ENCODE data around the gene FCRL4.

The FCRL4 gene

DNA sequence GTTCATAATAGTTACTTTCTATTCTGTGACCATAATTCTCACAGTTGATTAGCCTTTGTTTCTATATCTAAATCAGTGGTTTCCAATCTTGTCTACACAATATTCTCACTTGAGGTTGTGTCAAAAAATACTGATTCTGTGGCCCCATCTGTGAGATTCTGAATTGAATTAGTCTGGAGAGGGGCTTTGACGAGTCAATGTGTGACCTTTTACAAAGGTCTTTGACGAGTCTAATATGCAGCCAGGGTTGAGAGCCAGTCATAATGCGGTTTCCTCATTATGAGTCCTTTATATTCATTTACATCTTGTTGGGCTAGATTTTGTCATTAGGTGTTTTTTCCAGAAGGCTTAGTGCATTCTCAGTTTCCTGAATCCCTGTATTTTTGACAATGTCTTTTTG, 65.3 kb downstream of the FCRL4 start:
- H3K4me2 ChIP-seq (ENCODE audit: insufficient read depth, low read length, poor library complexity, severe bottlenecking), result no peak overlapping the region
- no peak overlapping the region for H2BK12ac ChIP-seq (ENCODE audit: low read length)
- H3K79me1 ChIP-seq (ENCODE audit: low read depth, low read length), result no peaks in the 10 kb centered on the region
- H3K36me3 ChIP-seq (replicated peaks in 1 of 2; ENCODE audit: control insufficient read depth in 2 of 2, insufficient read depth in 2 of 2, low read length in 2 of 2), result no peaks in the 10 kb centered on the region
- no peak overlapping the region for H2BK5ac ChIP-seq (ENCODE audit: low read length)
- H2BK15ac ChIP-seq (ENCODE audit: low read length), result no peak overlapping the region
- no peak overlapping the region for H3K4ac ChIP-seq (ENCODE audit: low read length)
- no CpG with 5 or more reads among the region's 3 CpGs for WGBS, 2 donors (ENCODE audit: extremely low coverage in 2 of 2, insufficient read length in 2 of 2, insufficient replicate concordance in 1 of 2)
- no peak overlapping the region for H2BK120ac ChIP-seq (ENCODE audit: low read depth, low read length)
- no peak overlapping the region for H3K4me3 ChIP-seq (ENCODE audit: low read length in 2 of 2)
- no peak overlapping the region for H3K23ac ChIP-seq (ENCODE audit: low read depth, low read length, poor library complexity)
- no peak overlapping the region for H4K8ac ChIP-seq (ENCODE audit: low read depth, low read length)
- H3K9ac ChIP-seq (ENCODE audit: low read depth, low read length, poor library complexity), result no peak overlapping the region
- H3K27me3 ChIP-seq (ENCODE audit: control insufficient read depth in 3 of 3, insufficient read depth in 3 of 3, low read depth in 1 of 3, low read length in 3 of 3), result no peaks in the 10 kb centered on the region
- no peak for DNase-seq (ENCODE audit: low spot score)
- no peaks in the 10 kb centered on the region for H3K9me3 ChIP-seq (replicated peaks in 1 of 2; ENCODE audit: control insufficient read depth in 2 of 2, insufficient read depth in 1 of 2, low read depth in 1 of 2, low read length in 2 of 2)
- no peak overlapping the region for H3K14ac ChIP-seq (ENCODE audit: low read length)
- no peak overlapping the region for H2AFZ ChIP-seq (ENCODE audit: low read length)
- H3K18ac ChIP-seq (ENCODE audit: low read length), result no peak overlapping the region
- H2AK5ac ChIP-seq (ENCODE audit: low read depth, low read length), result no peak overlapping the region
- no peak overlapping the region for H3K27ac ChIP-seq (replicated peaks; ENCODE audit: low read length)
- H4K91ac ChIP-seq (ENCODE audit: low read depth, low read length, poor library complexity), result no peak overlapping the region
- no peaks in the 10 kb centered on the region for H3K4me1 ChIP-seq (ENCODE audit: control insufficient read depth in 2 of 2, insufficient read depth in 1 of 2, low read depth in 1 of 2, low read length in 2 of 2)

DNA sequence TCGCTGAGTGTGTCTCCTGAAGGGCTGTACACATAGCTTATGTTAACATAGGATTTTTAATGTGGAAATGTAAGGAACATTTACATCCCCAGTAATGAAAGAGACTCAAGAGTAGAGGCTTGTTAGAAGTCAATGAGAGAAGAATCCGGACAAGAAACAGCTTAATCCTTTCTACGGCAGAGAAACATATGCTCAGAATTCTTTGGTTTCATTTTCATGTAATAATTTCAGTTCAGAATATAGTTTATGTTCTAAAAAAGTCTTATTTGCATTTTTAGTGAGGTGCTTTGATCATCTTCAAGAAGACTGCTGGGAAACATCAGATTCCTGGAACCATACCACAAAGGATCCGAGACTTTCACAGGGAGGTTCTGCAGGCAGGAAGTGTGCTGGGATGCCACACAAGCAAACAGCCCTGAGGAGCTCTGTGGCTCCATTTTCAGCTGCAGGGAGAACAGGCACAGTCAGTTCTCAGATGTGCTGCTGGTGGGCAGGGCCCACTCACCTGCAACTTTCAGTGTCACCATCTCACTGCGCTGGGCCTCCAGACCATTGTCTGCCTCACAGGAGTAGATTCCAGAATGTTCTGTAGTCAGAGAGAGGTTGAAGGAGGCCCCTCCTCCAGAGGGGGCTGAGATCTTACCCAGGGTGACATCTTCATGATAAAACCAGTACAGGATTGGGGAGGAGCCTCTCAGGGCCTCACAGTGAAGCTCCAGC, 74.0 kb downstream of the FCRL4 start:
- Histone ChIP-seq H3K27me3 (ENCODE audit: control insufficient read depth in 3 of 3, insufficient read depth in 3 of 3, low read depth in 1 of 3, low read length in 3 of 3) (no peaks in the 10 kb centered on the region), H3K79me1 (ENCODE audit: low read depth, low read length) (no peaks in the 10 kb centered on the region), H2BK120ac (ENCODE audit: low read depth, low read length) (no peak overlapping the region), H3K4me2 (ENCODE audit: insufficient read depth, low read length, poor library complexity, severe bottlenecking) (no peak overlapping the region), H3K9ac (ENCODE audit: low read depth, low read length, poor library complexity) (no peak overlapping the region), H3K4ac (ENCODE audit: low read length) (no peak overlapping the region), H4K91ac (ENCODE audit: low read depth, low read length, poor library complexity) (no peak overlapping the region), H3K27ac (replicated peaks; ENCODE audit: low read length) (no peak overlapping the region), H3K18ac (ENCODE audit: low read length) (no peak overlapping the region), H2AK5ac (ENCODE audit: low read depth, low read length) (no peak overlapping the region), H2BK12ac (ENCODE audit: low read length) (no peak overlapping the region), H2BK5ac (ENCODE audit: low read length) (no peak overlapping the region), H3K14ac (ENCODE audit: low read length) (no peak overlapping the region), H2BK15ac (ENCODE audit: low read length) (no peak overlapping the region), H3K36me3 (replicated peaks in 1 of 2; ENCODE audit: control insufficient read depth in 2 of 2, insufficient read depth in 2 of 2, low read length in 2 of 2) (no peaks in the 10 kb centered on the region), H3K23ac (ENCODE audit: low read depth, low read length, poor library complexity) (no peak overlapping the region), H3K4me1 (ENCODE audit: control insufficient read depth in 2 of 2, insufficient read depth in 1 of 2, low read depth in 1 of 2, low read length in 2 of 2) (no peaks in the 10 kb centered on the region), H4K8ac (ENCODE audit: low read depth, low read length) (no peak overlapping the region), H2AFZ (ENCODE audit: low read length) (no peak overlapping the region), H3K9me3 (replicated peaks in 1 of 2; ENCODE audit: control insufficient read depth in 2 of 2, insufficient read depth in 1 of 2, low read depth in 1 of 2, low read length in 2 of 2) (no peaks in the 10 kb centered on the region), H3K4me3 (ENCODE audit: low read length in 2 of 2) (no peak overlapping the region)
- DNase-seq (ENCODE audit: low spot score), result no peak
- WGBS, 2 donors (ENCODE audit: extremely low coverage in 2 of 2, insufficient read length in 2 of 2, insufficient replicate concordance in 1 of 2), result no CpG with 5 or more reads among the region's 5 CpGs
